GM13976 (cell line): ENCODE results near the gene SPRED1.

Experiments
- DNase-seq: peaks from one replicate; pipeline ENCODE4 v3.0.0; 2012; ENCODE audit warnings: low spot score
- in situ Hi-C: fragments of 300-500 bp; cut with MboI; formaldehyde crosslinking; loops from one replicate; pipeline ENCODE4 v1.12.0; 2022; ENCODE audit warnings: low sequenced_read_pairs, mixed read lengths, inconsistent platforms; ENCODE audit not compliant: unreplicated experiment
- TF ChIP-seq, protein P1 (sequence below): IDR thresholded peaks from 2 replicates; pipeline ENCODE4 v1.5.1; 2012; ENCODE audit warnings: borderline replicate concordance, mild to moderate bottlenecking; ENCODE audit not compliant: insufficient read depth; ENCODE audit errors: extremely low read depth, missing control alignments, control extremely low read depth

SPRED1 gene

DNA sequence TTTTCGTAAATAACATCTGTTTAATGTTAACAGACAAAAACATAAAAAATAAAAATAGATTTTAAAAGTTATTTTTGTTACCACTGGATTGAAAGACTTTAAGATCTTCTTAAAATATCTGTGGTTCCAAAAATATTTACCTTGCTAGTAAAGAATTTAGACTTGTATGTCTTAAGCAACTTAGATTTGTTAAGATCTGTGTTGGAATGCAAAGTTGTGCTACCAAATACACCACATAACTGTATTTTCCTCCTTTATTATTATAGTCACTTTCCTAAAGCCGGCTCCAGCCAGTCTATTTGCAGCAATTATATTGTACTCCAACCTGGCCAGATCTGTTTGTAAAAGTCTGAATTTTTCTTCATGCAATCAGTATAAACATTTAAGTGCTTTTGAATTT is 63.7 kb downstream of the SPRED1 start:
- no peak for DNase-seq
- in situ Hi-C loops: no loop called here
- TF ChIP-seq, protein P1, sequence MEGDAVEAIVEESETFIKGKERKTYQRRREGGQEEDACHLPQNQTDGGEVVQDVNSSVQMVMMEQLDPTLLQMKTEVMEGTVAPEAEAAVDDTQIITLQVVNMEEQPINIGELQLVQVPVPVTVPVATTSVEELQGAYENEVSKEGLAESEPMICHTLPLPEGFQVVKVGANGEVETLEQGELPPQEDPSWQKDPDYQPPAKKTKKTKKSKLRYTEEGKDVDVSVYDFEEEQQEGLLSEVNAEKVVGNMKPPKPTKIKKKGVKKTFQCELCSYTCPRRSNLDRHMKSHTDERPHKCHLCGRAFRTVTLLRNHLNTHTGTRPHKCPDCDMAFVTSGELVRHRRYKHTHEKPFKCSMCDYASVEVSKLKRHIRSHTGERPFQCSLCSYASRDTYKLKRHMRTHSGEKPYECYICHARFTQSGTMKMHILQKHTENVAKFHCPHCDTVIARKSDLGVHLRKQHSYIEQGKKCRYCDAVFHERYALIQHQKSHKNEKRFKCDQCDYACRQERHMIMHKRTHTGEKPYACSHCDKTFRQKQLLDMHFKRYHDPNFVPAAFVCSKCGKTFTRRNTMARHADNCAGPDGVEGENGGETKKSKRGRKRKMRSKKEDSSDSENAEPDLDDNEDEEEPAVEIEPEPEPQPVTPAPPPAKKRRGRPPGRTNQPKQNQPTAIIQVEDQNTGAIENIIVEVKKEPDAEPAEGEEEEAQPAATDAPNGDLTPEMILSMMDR: no peak

DNA sequence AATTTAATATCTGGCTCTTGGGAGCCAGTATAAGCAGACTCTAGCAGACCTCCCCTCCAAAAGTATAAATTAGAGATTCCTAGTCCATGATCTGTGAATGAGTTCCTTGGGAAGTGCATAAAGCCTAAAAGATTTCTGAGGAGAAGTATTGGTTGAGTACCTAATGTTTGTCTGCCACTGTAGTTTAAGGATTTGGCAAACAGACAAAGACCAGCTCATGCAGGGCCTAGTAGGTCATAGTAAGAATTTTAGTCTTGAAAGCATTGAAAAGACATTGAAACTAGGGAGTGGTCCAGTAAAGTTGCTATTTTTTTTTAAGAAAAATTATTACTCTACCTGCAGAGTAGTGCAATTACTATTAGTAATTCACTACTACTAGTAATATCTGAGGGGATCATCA is 67.5 kb downstream of the SPRED1 start:
- TF ChIP-seq, protein P1: no peak
- no peak for DNase-seq
- in situ Hi-C loops: no loop called here

DNA sequence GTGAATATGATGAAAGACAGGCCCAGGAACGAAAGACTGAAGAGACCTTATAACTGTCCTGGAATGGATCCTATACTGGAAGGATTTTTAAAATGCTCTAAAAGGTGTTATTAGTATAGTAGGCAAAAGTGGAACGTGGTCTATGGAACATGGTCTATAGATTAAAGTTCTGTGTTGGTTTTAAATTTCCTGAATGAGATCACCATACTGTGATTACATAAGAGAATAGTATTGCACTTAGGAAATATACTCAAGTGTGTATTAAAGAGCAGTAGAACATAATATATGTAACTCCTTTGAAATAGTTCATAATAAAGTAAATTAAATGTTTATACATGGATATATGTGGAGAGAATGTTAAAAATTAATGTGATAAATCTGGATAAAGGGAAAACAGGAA is 68.2 kb downstream of the SPRED1 start:
- no peak for DNase-seq
- TF ChIP-seq, protein P1: no peak
- in situ Hi-C loops: no loop called here

DNA sequence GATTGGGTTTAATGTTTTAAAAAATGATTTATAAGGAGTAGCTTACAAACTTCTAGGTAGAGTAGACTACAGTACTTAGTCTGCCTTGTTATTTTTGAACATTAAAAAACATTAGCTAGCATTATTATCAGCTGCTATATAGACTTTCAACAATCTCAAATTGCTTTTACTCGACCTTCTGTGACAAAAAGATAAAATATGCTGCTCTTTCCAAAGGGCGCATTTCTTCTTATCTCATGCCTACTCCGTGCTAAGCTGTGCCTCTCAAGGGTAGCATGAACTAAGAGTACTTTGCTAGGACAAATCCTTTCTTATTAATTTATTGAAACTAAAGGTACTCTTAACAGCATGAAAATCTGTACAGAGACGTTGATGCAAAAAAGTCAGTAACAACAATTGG is 71.3 kb downstream of the SPRED1 start:
- no peak for DNase-seq
- TF ChIP-seq, protein P1: no peak
- in situ Hi-C loops: no loop called here

DNA sequence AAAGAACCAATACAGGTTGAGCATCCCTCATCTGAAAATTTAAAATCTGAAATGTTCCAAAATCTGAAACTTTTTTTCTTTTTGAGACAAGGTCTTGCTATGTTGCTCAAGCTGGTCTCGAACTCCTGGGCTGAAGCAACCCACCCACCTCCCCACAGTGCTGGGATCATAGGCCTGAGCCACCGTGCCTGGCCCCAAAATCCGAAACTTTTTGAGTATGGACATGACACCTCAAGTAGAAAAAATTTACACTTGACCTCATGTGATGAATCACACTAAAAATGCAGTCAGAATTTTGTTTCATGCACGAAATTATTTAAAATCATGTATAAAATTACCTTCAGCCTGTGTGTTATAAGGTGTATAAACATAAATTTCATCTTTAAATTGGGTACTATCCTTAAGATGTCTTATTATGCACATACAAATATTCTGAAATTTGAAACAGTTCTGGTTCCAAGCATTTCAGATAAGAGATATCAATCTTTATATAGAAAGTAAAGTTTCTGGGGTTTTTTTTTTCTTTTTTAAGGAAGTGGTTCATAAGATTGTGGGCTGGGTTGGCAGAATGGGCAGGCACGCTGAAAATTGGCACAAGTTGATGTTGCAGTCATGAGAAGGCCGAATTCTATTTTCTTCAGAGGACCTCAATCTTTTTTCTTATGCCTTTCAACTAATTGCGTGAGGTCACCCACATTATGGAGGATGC is 72.5 kb downstream of the SPRED1 start:
- in situ Hi-C loops: no loop called here

DNA sequence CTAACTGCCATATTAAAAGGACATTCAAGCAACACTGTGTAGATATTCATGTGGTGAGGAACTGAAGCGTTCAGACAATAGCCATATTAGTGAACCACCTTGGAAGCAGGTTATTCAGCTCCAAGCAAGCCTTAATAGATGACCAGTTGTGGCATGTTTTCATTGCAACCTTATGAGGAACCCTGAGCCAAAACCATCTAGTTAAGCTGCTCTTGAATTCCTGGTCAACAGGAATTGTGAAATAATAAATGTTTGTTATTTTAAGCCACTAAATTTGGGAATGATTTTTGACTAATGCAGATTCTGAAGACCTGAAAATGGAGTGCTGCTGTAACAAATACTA is 73.0 kb downstream of the SPRED1 start:
- DNase-seq: no peak
- TF ChIP-seq, protein P1: no peak
- in situ Hi-C loops: no loop called here

More for the DNA sequence above, 72.5 kb downstream of the SPRED1 start:
- TF ChIP-seq, protein P1: no peak
- no peak for DNase-seq
